K562 (cell line): ENCODE data around the gene SARS1. TPM values are rescaled to one million over a fixed set of nuclear protein-coding genes. Genes with fewer than 3 reads are reported as not detected.

ENCODE experiments used
- DNMT1 ChIP-seq: fragments of 450-650 bp; IDR thresholded peaks from 2 replicates; pipeline ENCODE4 v1.6.1; 2016; ENCODE audit warnings: antibody characterized with exemption, mild to moderate bottlenecking
- ETV6 ChIP-seq, 3 experiments: fragments of 150-350 bp in 1 of 3; sonication (generic) in 1 of 3; formaldehyde crosslinking in 1 of 3; IDR thresholded peaks; 2 replicates each; pipeline versions ENCODE4 v1.6.1 to v1.8.0; 2014 to 2022; ENCODE audit warnings: borderline replicate concordance in 2 of 3, low read depth in 2 of 3, antibody characterized with exemption in 1 of 3, low read length in 1 of 3, mild to moderate bottlenecking in 1 of 3, missing genetic modification reagents in 1 of 3
- FOXK1 ChIP-seq: sonication (generic); formaldehyde crosslinking; IDR thresholded peaks from 2 replicates; pipeline ENCODE4 v1.8.0; 2022; ENCODE audit warnings: missing genetic modification reagents, mild to moderate bottlenecking, borderline replicate concordance
- KDM4B ChIP-seq, 2 experiments: fragments of 450-650 bp in 1 of 2; sonication (generic) in 1 of 2; IDR thresholded peaks; 2 replicates each; pipeline ENCODE4 v1.6.1; 2016 to 2017; ENCODE audit warnings: borderline replicate concordance in 2 of 2, antibody characterized with exemption in 1 of 2, low read depth in 1 of 2, mild to moderate bottlenecking in 1 of 2
- KLF16 ChIP-seq: IDR thresholded peaks from 2 replicates; pipeline ENCODE4 v1.6.1; 2016; ENCODE audit warnings: antibody characterized with exemption
- MAFG ChIP-seq: fragments of 450-650 bp; conservative IDR thresholded peaks from 2 replicates; pipeline ENCODE4 v1.6.1; 2016; ENCODE audit warnings: missing genetic modification characterization, missing compliant biosample characterization
- NFATC3 ChIP-seq: fragments of 450-650 bp; IDR thresholded peaks from 2 replicates; pipeline ENCODE4 v1.6.1; 2017; ENCODE audit warnings: mild to moderate bottlenecking
- POU5F1 ChIP-seq: fragments of 150-350 bp; IDR thresholded peaks from 2 replicates; pipeline ENCODE4 v1.6.1; 2014; ENCODE audit warnings: borderline replicate concordance, low read length, low read depth, mild to moderate bottlenecking; ENCODE audit not compliant: partially characterized antibody
- RNF219 ChIP-seq: fragments of 250-450 bp; sonication (Bioruptor Pico); IDR thresholded peaks from 2 replicates; pipeline ENCODE4 v1.5.0; 2022; ENCODE audit warnings: mild to moderate bottlenecking
- RREB1 ChIP-seq: fragments of 250-450 bp; sonication (Bioruptor Pico); IDR thresholded peaks from 2 replicates; pipeline ENCODE4 v1.4.0; 2020
- SMC3 ChIP-seq: conservative IDR thresholded peaks from 2 replicates; pipeline ENCODE4 v1.6.1; 2011; ENCODE audit warnings: low read depth, low read length, improper control_type of control experiment; ENCODE audit not compliant: insufficient read depth
- TGIF2 ChIP-seq: sonication (generic); formaldehyde crosslinking; IDR thresholded peaks from 2 replicates; pipeline ENCODE4 v1.8.1; 2022; ENCODE audit warnings: mild to moderate bottlenecking, missing genetic modification reagents, moderate library complexity
- VEZF1 ChIP-seq: fragments of 200-800 bp; sonication (Bioruptor generic); IDR thresholded peaks from 2 replicates; pipeline ENCODE4 v1.6.1; 2017; ENCODE audit warnings: missing genetic modification characterization, missing compliant biosample characterization
- ZKSCAN1 ChIP-seq: fragments of 150-350 bp; IDR thresholded peaks from 2 replicates; pipeline ENCODE4 v1.6.1; 2016; ENCODE audit warnings: low read depth, low read length
- ZNF124 ChIP-seq: sonication (generic); formaldehyde crosslinking; IDR thresholded peaks from 2 replicates; pipeline ENCODE4 v1.8.1; 2022; ENCODE audit warnings: missing genetic modification reagents
- ZNF253 ChIP-seq: fragments of 250-450 bp; sonication (Bioruptor Pico); conservative IDR thresholded peaks from 2 replicates; pipeline ENCODE4 v1.6.1; 2021; ENCODE audit warnings: mild to moderate bottlenecking
- ZNF324 ChIP-seq: fragments of 250-450 bp; sonication (Bioruptor Pico); IDR thresholded peaks from 2 replicates; pipeline ENCODE4 v1.4.0; 2020; ENCODE audit warnings: mild to moderate bottlenecking
- ZNF445 ChIP-seq: fragments of 250-450 bp; sonication (Bioruptor Pico); IDR thresholded peaks from 2 replicates; pipeline ENCODE4 v1.4.0; 2020; ENCODE audit warnings: low read depth, mild to moderate bottlenecking, moderate library complexity
- polyA plus RNA-seq, 8 experiments: library from polyadenylated mRNA; depleted of rRNA in 4 of 8; stranded (reverse) in 5 of 8; unstranded in 3 of 8; fragments of >200 nt; fragmentation: Nextera tagmentation in 2 of 8; fragmentation: Illumina TruSeq in 1 of 8; extraction: Ambion mirVana in 2 of 8; extraction: Trizol in 1 of 8; gene quantifications; 2 replicates each; pipeline versions ENCODE4 v1.2.1 to v1.2.3, GENCODE V29; 2011 to 2014; ENCODE audit warnings: inconsistent platforms in 1 of 8, missing spikeins in 1 of 8
- total RNA-seq, 7 experiments: library from RNA; depleted of rRNA in 6 of 7; stranded (reverse); fragments of >200 nt in 6 of 7; fragmentation: Illumina TruSeq in 2 of 7; extraction: Trizol in 2 of 7; gene quantifications; 2 replicates each; pipeline versions ENCODE4 v1.2.1 to v1.2.3, GENCODE V29; 2011 to 2021; ENCODE audit warnings: low replicate concordance in 1 of 7

Gene SARS1
- total and polyA plus RNA-seq, 9 of the 15 experiments (the other 6 are each of a cell fraction or from before 2014, with no cell fraction given): 221 to 623 (median 254) TPM

GRCh38 chr1:109282952-109283747, 69.4 kb downstream of the SARS1 start, which contains the start of gene PSRC1 (continued):
- TF ChIP-seq KDM4B (IDR thresholded peaks at IDR 0.05; ENCODE audit: borderline replicate concordance in 2 of 2, low read depth in 1 of 2) (peak in 1 of 2 experiments; percentile 85; a peak in 1 of 4 replicates), ZNF445 (CRISPR knock-in tag) (no peak; the same call in 1 of the 2 replicates), FOXK1 (CRISPR knock-in tag) (no peak), ETV6 (IDR thresholded peaks at IDR 0.05; ENCODE audit: borderline replicate concordance in 1 of 2, low read depth in 2 of 2, low read length in 1 of 2) (no peak; a peak in 1 of 4 replicates), ETV6 (CRISPR knock-in tag; IDR thresholded peaks at IDR 0.05; ENCODE audit: borderline replicate concordance) (no peak), NFATC3 (no peak), SMC3 (0 out of 2 replicates have a peak, but pooled peaks have one; percentile 5), ZNF324 (CRISPR knock-in tag) (no peak), ZNF124 (CRISPR knock-in tag) (no peak; the same call in 1 of the 2 replicates), DNMT1 (no peak; the same call in 1 of the 2 replicates), ZKSCAN1 (no peak; the same call in 1 of the 2 replicates), ZNF253 (CRISPR knock-in tag) (no peak), RREB1 (peak; percentile 92), VEZF1 (CRISPR knock-in tag) (peak; percentile 96), MAFG (tag) (no peak), KLF16 (no peak), POU5F1 (no peak), RNF219 (CRISPR knock-in tag) (no peak), TGIF2 (no peak)
